ENCODE data around the gene MRPL55.
A peak's percentile ranks its signal among the peaks of the same experiment; 100 is the strongest.

MRPL55 gene

DNA sequence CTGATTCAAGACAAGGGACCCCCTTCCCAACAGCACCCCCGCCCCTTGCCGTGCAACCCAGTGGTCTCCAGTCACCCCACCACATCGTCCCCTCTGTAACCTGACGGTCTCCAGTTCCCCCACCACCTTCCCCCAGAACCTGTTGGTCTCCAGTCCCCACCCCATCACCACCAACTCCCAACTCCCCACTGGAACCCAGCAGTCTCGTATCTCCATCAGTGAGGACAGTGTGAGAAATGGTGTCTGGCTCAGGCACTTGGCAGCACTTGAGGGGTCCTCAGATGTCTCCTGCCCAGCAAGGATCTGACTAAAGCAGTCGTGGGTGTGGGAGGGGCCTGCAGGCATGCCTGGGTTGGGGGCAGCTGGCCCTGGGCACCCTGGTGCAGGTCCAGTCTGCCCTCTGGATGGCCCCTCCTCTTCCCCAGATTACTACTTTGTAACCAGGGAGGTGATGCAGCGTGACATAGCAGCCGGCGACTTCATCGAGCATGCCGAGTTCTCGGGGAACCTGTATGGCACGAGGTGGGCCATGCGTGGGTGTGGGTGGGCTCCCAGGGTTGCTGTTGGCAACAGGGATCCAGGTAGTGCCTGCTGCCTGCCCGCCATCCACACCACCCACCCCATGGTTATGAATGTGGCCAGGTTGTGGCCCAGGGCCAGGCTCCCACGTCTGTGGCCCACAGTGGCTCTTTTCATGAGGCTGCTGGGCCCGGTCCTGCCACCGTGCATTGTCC is 37.5 kb upstream of the MRPL55 start:
- DNase-seq (ENCODE audit: low spot score) = peak; percentile 11
- TF ChIP-seq, protein P1, sequence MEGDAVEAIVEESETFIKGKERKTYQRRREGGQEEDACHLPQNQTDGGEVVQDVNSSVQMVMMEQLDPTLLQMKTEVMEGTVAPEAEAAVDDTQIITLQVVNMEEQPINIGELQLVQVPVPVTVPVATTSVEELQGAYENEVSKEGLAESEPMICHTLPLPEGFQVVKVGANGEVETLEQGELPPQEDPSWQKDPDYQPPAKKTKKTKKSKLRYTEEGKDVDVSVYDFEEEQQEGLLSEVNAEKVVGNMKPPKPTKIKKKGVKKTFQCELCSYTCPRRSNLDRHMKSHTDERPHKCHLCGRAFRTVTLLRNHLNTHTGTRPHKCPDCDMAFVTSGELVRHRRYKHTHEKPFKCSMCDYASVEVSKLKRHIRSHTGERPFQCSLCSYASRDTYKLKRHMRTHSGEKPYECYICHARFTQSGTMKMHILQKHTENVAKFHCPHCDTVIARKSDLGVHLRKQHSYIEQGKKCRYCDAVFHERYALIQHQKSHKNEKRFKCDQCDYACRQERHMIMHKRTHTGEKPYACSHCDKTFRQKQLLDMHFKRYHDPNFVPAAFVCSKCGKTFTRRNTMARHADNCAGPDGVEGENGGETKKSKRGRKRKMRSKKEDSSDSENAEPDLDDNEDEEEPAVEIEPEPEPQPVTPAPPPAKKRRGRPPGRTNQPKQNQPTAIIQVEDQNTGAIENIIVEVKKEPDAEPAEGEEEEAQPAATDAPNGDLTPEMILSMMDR (IDR thresholded peaks at IDR 0.05; ENCODE audit: extremely low read depth, missing control alignments) = no peak

GRCh38 chr1:228145463-228146416 is 36.6 kb upstream of the MRPL55 start:
- no peak for DNase-seq (ENCODE audit: low spot score)
- TF ChIP-seq, protein P1 (IDR thresholded peaks at IDR 0.05; ENCODE audit: extremely low read depth, missing control alignments) = no peak

GRCh38 chr1:228144993-228145343 is 35.9 kb upstream of the MRPL55 start:
- TF ChIP-seq, protein P1 (IDR thresholded peaks at IDR 0.05; ENCODE audit: extremely low read depth, missing control alignments) = no peak
- no peak for DNase-seq (ENCODE audit: low spot score)

DNA sequence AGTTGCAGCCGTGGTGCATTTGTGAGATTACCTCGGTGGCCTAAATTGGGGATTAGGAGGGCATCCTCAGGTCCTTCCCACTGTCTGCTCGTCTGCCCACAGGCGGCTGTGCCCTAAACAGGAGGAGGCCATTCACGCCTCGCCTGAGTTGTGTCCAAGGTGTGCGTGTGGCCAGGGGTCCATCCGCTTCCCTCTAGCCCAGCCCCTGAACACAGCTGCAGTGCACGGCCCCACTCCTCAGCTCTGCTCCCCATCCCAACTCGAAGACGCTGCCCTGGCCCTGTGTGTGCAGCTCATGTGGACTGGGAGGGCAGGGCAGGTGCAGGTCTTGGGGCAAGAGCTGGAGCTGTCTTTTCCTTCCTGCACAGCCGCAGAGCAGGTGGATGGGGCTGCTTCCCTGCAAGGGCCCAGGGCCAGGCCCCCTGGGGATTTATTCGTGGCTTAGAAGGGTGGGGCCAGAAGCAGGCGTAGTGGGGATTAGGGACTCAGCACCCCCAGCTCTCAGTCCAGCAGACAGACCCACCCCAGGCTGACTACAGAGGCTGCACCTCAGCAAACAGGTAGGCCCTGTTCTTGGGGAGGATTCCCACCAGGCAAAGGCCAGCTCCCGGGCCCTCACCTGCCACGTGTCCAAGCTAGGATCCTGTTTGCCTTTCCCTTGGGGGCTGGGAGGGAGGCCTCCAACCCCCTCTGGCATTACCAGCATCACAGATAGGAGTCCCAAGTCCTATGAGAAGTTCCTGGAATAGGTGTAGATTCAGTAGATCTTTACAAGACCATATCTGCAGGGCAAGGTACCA is 35.3 kb upstream of the MRPL55 start:
- peak; percentile 8 for DNase-seq (ENCODE audit: low spot score)

DNA sequence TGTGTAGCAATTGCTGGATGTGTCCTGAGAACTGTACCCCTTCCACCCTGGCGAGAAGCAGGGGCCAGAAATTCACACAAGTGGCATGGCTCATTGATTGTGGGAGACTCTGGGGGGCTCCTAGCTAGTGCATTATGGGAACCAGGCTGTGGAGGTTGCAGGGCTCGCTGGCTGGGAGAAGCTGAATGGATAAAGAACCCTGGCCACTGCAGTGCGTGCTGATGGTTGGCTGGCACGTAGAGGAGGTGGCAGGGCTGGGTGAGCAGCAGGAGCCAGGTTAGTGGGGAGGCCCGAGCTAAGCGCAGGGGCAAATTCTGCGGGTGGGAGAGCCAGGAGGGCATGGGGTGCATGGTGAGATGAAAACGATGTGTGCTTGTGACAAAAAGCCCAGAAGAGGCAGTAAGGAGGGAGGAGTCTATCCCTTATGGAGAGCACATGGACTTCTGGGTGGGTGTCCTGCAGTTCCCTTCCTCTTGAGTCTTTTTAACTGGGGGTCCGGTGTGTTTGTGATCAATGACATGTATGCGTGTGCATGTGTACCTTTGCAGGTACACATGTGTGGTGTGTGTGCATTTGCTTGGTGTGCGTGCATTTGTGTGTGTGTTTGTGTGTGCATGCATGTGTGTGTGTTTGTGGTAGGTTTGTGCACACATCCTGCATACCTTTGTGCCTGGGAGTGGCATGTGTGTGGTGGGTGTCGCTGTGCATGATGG is 34.5 kb upstream of the MRPL55 start:
- TF ChIP-seq, protein P1 (IDR thresholded peaks at IDR 0.05; ENCODE audit: extremely low read depth, missing control alignments) = no peak
- DNase-seq (ENCODE audit: low spot score) = peak; percentile 14

More for the DNA sequence above, 35.3 kb upstream of the MRPL55 start:
- TF ChIP-seq, protein P1 (IDR thresholded peaks at IDR 0.05; ENCODE audit: extremely low read depth, missing control alignments) = no peak

DNA sequence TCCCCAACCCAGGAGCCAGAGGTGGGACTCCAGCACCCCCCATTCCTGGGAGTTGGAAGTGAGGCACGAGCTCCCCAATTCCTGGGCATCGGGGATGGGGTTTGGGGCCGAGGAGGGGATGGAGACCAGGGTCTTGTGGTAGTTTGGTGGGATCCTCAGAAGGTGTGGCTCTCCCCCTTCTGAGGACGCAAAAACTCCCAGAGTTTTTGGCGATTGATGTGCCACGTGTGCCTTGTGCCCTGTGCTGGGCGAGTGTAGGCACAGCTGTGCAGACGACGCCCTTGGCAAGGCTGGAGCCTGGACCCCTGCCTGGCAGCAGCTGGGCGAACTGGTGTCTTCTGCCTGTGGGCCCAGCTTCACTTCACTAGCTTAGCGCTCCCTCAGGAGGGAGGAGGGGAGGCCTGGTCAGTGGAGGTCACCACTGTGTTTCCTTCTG is 33.6 kb upstream of the MRPL55 start:
- TF ChIP-seq, protein P1 (IDR thresholded peaks at IDR 0.05; ENCODE audit: extremely low read depth, missing control alignments) = no peak

More for the DNA sequence above, 33.6 kb upstream of the MRPL55 start:
- no peak for DNase-seq (ENCODE audit: low spot score)
